PFSK-1 (cell line): ENCODE results near the gene TBCE.

Source experiments
- FOXP2 ChIP-seq: optimal IDR thresholded peaks from 2 replicates; pipeline ENCODE3; 2011; ENCODE audit warnings: borderline replicate concordance, control low read depth, inconsistent platforms; ENCODE audit not compliant: insufficient read depth; ENCODE audit errors: extremely low read length, extremely low read depth
- POLR2AphosphoS5 ChIP-seq: IDR thresholded peaks from 2 replicates; pipeline ENCODE4 v1.6.1; 2012; ENCODE audit warnings: low read depth, mild to moderate bottlenecking, control low read depth, low read length, moderate library complexity
- SIN3A ChIP-seq: IDR thresholded peaks from 2 replicates; pipeline ENCODE4 v1.6.1; 2012; ENCODE audit warnings: mild to moderate bottlenecking, low read length, moderate library complexity, borderline replicate concordance; ENCODE audit not compliant: insufficient read depth
- TAF1 ChIP-seq: IDR thresholded peaks from 2 replicates; pipeline ENCODE4 v1.6.1; 2012; ENCODE audit warnings: low read length, control low read depth, borderline replicate concordance; ENCODE audit not compliant: insufficient read depth
- TF ChIP-seq, protein P1 (sequence below), 2 experiments: IDR thresholded peaks; 2 replicates each; pipeline versions ENCODE4 v1.6.1 to v1.8.0; 2011 to 2012; ENCODE audit warnings: low read depth in 2 of 2, low read length in 2 of 2, control low read depth in 1 of 2, inconsistent platforms in 1 of 2, mild to moderate bottlenecking in 1 of 2, moderate library complexity in 1 of 2; ENCODE audit not compliant: insufficient read depth in 1 of 2

Gene TBCE

DNA sequence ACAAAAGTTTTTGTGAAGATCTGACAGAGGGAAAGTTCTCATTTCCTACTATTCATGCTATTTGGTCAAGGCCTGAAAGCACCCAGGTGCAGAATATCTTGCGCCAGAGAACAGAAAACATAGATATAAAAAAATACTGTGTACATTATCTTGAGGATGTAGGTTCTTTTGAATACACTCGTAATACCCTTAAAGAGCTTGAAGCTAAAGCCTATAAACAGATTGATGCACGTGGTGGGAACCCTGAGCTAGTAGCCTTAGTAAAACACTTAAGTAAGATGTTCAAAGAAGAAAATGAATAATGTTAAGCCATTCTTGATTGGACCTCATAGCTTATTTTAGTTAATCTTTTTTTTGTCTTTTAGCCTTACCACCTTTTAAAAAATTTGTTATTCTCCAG is 24.8 kb upstream of the TBCE start:
- TF ChIP-seq POLR2AphosphoS5 (no peak), SIN3A (no peak), FOXP2 (no peak), TAF1 (no peak)
- TF ChIP-seq, protein P1, sequence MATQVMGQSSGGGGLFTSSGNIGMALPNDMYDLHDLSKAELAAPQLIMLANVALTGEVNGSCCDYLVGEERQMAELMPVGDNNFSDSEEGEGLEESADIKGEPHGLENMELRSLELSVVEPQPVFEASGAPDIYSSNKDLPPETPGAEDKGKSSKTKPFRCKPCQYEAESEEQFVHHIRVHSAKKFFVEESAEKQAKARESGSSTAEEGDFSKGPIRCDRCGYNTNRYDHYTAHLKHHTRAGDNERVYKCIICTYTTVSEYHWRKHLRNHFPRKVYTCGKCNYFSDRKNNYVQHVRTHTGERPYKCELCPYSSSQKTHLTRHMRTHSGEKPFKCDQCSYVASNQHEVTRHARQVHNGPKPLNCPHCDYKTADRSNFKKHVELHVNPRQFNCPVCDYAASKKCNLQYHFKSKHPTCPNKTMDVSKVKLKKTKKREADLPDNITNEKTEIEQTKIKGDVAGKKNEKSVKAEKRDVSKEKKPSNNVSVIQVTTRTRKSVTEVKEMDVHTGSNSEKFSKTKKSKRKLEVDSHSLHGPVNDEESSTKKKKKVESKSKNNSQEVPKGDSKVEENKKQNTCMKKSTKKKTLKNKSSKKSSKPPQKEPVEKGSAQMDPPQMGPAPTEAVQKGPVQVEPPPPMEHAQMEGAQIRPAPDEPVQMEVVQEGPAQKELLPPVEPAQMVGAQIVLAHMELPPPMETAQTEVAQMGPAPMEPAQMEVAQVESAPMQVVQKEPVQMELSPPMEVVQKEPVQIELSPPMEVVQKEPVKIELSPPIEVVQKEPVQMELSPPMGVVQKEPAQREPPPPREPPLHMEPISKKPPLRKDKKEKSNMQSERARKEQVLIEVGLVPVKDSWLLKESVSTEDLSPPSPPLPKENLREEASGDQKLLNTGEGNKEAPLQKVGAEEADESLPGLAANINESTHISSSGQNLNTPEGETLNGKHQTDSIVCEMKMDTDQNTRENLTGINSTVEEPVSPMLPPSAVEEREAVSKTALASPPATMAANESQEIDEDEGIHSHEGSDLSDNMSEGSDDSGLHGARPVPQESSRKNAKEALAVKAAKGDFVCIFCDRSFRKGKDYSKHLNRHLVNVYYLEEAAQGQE (IDR thresholded peaks at IDR 0.05; ENCODE audit: insufficient read depth in 1 of 2, low read depth in 2 of 2, low read length in 2 of 2), result no peak

DNA sequence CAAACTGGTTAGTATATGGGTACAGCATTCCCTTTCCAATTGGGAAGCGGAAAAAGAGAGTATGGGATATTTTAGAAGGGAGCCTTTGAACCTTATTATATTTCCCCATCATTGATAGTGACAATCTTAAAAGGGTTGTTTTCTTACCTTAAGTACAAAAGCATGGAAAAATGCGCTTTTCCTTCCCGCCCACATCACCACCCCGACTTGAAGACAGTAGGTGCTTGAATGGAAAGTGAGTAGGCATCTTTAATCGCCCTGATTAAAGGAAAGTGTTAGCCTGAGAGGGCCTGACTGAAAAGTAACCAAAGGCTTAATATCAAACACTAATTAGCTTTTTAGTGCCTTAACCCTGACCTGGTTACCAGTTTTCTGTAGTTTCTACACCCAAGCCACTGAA is 23.5 kb upstream of the TBCE start:
- TF ChIP-seq TAF1, result no peak
- TF ChIP-seq, protein P1 (IDR thresholded peaks at IDR 0.05; ENCODE audit: insufficient read depth in 1 of 2, low read depth in 2 of 2, low read length in 2 of 2), result no peak
- TF ChIP-seq SIN3A, result no peak
- no peak for TF ChIP-seq POLR2AphosphoS5
- no peak for TF ChIP-seq FOXP2

DNA sequence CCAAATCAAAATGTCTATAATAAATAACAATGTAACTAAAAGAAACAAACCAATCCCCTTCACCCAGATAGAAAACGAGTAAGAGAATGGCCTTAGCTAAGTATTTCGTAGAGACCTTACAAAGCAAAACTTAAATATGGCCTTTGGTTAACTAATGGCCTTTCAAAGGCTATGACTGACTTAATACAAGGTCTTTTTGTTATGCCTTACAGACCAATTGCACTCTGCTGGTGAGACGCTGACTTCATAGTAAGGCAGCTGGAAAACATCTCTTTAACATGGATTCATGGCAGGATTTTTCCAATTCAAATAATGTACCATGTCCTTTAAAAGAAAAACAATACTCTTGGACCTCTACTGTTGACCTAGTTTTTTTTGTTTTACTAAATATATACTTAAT is 15.8 kb upstream of the TBCE start:
- TF ChIP-seq TAF1 (no peak), SIN3A (no peak), FOXP2 (no peak), POLR2AphosphoS5 (no peak)
- TF ChIP-seq, protein P1 (IDR thresholded peaks at IDR 0.05; ENCODE audit: insufficient read depth in 1 of 2, low read depth in 2 of 2, low read length in 2 of 2), result no peak

DNA sequence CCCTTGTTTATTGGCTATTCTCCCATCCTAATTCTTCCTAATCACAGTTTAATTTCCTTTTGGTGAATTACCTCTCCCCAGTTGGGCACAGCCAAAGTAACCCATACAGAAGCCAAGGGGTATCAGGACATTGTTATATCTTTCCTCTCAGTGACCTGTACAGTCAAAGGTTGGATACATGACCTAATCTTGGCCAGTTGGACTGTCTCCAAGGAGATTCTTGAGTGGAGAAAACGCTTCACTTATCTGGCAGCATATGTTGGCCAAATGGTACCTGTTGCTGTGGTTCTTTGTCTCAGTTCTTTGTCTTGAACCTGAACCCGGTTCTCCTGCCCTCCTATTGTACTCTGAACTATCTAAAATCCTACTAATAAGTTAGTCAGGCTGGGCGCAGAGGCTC is 15.3 kb upstream of the TBCE start:
- TF ChIP-seq TAF1, result no peak
- no peak for TF ChIP-seq SIN3A
- no peak for TF ChIP-seq FOXP2
- no peak for TF ChIP-seq POLR2AphosphoS5
- TF ChIP-seq, protein P1 (IDR thresholded peaks at IDR 0.05; ENCODE audit: insufficient read depth in 1 of 2, low read depth in 2 of 2, low read length in 2 of 2), result no peak
